ENCODE data around the gene ARHGEF40. TPM values are rescaled to one million over a fixed set of nuclear protein-coding genes. Genes with fewer than 3 reads are reported as not detected.

Gene ARHGEF40
- total RNA-seq, 2 experiments from 2014 or later: 1.2 to 1.3 TPM

GRCh38 chr14:21083565-21084325 lies 13.6 kb downstream of the ARHGEF40 start:
- ATAC-seq (ENCODE audit: poor library complexity): no peak

GRCh38 chr14:21084396-21084795 lies 14.3 kb downstream of the ARHGEF40 start:
- peaks cover 24% of the 10 kb centered on the region for H3K4me1 ChIP-seq (ENCODE audit: insufficient read depth, low read length)
- H3K4me1 Mint-ChIP-seq (ENCODE audit: low read depth): peaks cover 32% of the 10 kb centered on the region
- no peaks in the 10 kb centered on the region for H3K27me3 ChIP-seq (ENCODE audit: control insufficient read depth in 1 of 2, insufficient read depth in 2 of 2, low read length in 2 of 2)
- H3K9me3 ChIP-seq (ENCODE audit: control insufficient read depth in 1 of 2, insufficient read depth in 1 of 2, low read length in 2 of 2): no peaks in the 10 kb centered on the region
- TF ChIP-seq CTCF (IDR thresholded peaks at IDR 0.05): no peak
- H3K36me3 Mint-ChIP-seq (ENCODE audit: low read depth): peaks cover 6% of the 10 kb centered on the region
- peaks cover 3% of the 10 kb centered on the region for H3K27me3 Mint-ChIP-seq
- no peak for DNase-seq
- H3K4me3 ChIP-seq (ENCODE audit: low read length): no peak overlapping the region
- no peaks in the 10 kb centered on the region for H3K9me3 Mint-ChIP-seq
- no peak overlapping the region for H3K4me3 Mint-ChIP-seq
- H3K27ac Mint-ChIP-seq: no peak overlapping the region
- intact Hi-C loops (cut with DNase I, micrococcal nuclease): loop anchor here in 1 of 2 experiments (10.0 kb wide), 1 partner anchor 620 kb away; the partner anchor contains the start of genes PIP4P1 and PNP
- CTCF ChIA-PET: interaction anchor here (0.6 to 1.3 kb wide), 4 partner anchors 16 to 69 kb away, joined by 3 to 5 read pairs (median 4); no protein-coding TSS in a partner anchor
- no peak for ATAC-seq (ENCODE audit: poor library complexity)
- H3K27ac ChIP-seq (ENCODE audit: low read depth in 1 of 2, low read length in 2 of 2): no peak overlapping the region
- POLR2A ChIA-PET: no interaction called here
- no peaks in the 10 kb centered on the region for H3K36me3 ChIP-seq (ENCODE audit: insufficient read depth, low read length)

More at GRCh38 chr14:21083565-21084325, 13.6 kb downstream of the ARHGEF40 start:
- H3K9me3 Mint-ChIP-seq: no peaks in the 10 kb centered on the region
- ChIA-PET CTCF (interaction anchor here (0.6 to 1.3 kb wide), 5 partner anchors 8 to 69 kb away, joined by 3 to 5 read pairs (median 3); no protein-coding TSS in a partner anchor), POLR2A (no interaction called here)
- Histone ChIP-seq H3K36me3 (ENCODE audit: insufficient read depth, low read length) (no peaks in the 10 kb centered on the region), H3K4me3 (ENCODE audit: low read length) (no peak overlapping the region), H3K27me3 (ENCODE audit: control insufficient read depth in 1 of 2, insufficient read depth in 2 of 2, low read length in 2 of 2) (no peaks in the 10 kb centered on the region), H3K27ac (ENCODE audit: low read depth in 1 of 2, low read length in 2 of 2) (no peak overlapping the region), H3K4me1 (ENCODE audit: insufficient read depth, low read length) (peaks cover 23% of the 10 kb centered on the region), H3K9me3 (ENCODE audit: control insufficient read depth in 1 of 2, insufficient read depth in 1 of 2, low read length in 2 of 2) (no peaks in the 10 kb centered on the region)
- H3K4me3 Mint-ChIP-seq: no peak overlapping the region
- peaks cover 6% of the 10 kb centered on the region for H3K36me3 Mint-ChIP-seq (ENCODE audit: low read depth)
- peaks cover 3% of the 10 kb centered on the region for H3K27me3 Mint-ChIP-seq
- H3K27ac Mint-ChIP-seq: no peak overlapping the region
- H3K4me1 Mint-ChIP-seq (ENCODE audit: low read depth): peaks cover 26% of the 10 kb centered on the region
- intact Hi-C loops (cut with DNase I, micrococcal nuclease): loop anchor here in 1 of 2 experiments (10.0 kb wide), 1 partner anchor 619 kb away; the partner anchor contains the start of genes PIP4P1 and PNP
- no peak for TF ChIP-seq CTCF (IDR thresholded peaks at IDR 0.05)
- no peak for DNase-seq

- no peak overlapping the region for H3K4me3 ChIP-seq (ENCODE audit: low read length)
- H3K4me3 Mint-ChIP-seq: no peak overlapping the region
- CTCF ChIA-PET: no interaction called here
Observed at GRCh38 chr14:21084998-21085853, 15.1 kb downstream of the ARHGEF40 start.

More at GRCh38 chr14:21084998-21085853, 15.1 kb downstream of the ARHGEF40 start:
- H3K27me3 ChIP-seq (ENCODE audit: control insufficient read depth in 1 of 2, insufficient read depth in 2 of 2, low read length in 2 of 2): no peaks in the 10 kb centered on the region
- Mint-ChIP-seq H3K9me3 (no peaks in the 10 kb centered on the region), H3K36me3 (ENCODE audit: low read depth) (peaks cover 6% of the 10 kb centered on the region), H3K27ac (peak overlapping the region; percentile 55), H3K4me1 (ENCODE audit: low read depth) (peaks cover 33% of the 10 kb centered on the region), H3K27me3 (no peaks in the 10 kb centered on the region)
- no peak for ATAC-seq (ENCODE audit: poor library complexity)
- peak overlapping the region in 1 of 2 donors; percentile 24 for H3K27ac ChIP-seq (ENCODE audit: low read depth in 1 of 2, low read length in 2 of 2)
- intact Hi-C loops (cut with DNase I, micrococcal nuclease): loop anchor here in 1 of 2 experiments (10.0 kb wide), 1 partner anchor 620 kb away; the partner anchor contains the start of genes PIP4P1 and PNP
- peak in 2 of 14 experiments; percentile 45 to 56 for DNase-seq
- no peak for TF ChIP-seq CTCF (IDR thresholded peaks at IDR 0.05)
- POLR2A ChIA-PET: no interaction called here
- peaks cover 24% of the 10 kb centered on the region for H3K4me1 ChIP-seq (ENCODE audit: insufficient read depth, low read length)
- H3K36me3 ChIP-seq (ENCODE audit: insufficient read depth, low read length): no peaks in the 10 kb centered on the region
- no peaks in the 10 kb centered on the region for H3K9me3 ChIP-seq (ENCODE audit: control insufficient read depth in 1 of 2, insufficient read depth in 1 of 2, low read length in 2 of 2)
